Right lobe of liver (tissue), 6 donors: ENCODE measurements around the gene TRIM3. TPM values are rescaled to one million over a fixed set of nuclear protein-coding genes. Genes with fewer than 3 reads are reported as not detected.

Experiments
- ATAC-seq, 4 donors: fragments of 200-7000 bp; cut with Tn5 transposase; one replicate each; pipeline ENCODE4 v1.9.1; 2020; ENCODE audit warnings: mild to moderate bottlenecking in 4 of 4, moderate library complexity in 4 of 4
- DNase-seq, 3 donors: peaks; one replicate each; pipeline ENCODE4 v3.0.0-alpha.2; 2020
- H3K27ac ChIP-seq, 3 donors: fragments of 200-600 bp; one replicate each; pipeline ENCODE4 v1.8.0; 2022
- H3K27me3 ChIP-seq, 2 donors: fragments of 200-600 bp; one replicate each; pipeline ENCODE4 v1.8.0; 2022
- H3K36me3 ChIP-seq, 4 donors: fragments of 200-600 bp; sonication (generic) in 1 of 4; one replicate each; pipeline versions ENCODE4 v1.5.1 to v1.8.0; 2017 to 2022; ENCODE audit warnings: control low read depth in 1 of 4
- H3K4me1 ChIP-seq, 4 donors: fragments of 200-600 bp; sonication (generic) in 1 of 4; one replicate each; pipeline versions ENCODE4 v1.5.1 to v1.8.0; 2017 to 2022; ENCODE audit warnings: control low read depth in 1 of 4
- H3K4me3 ChIP-seq, 3 donors: fragments of 200-600 bp; one replicate each; pipeline ENCODE4 v1.8.0; 2022
- H3K9me3 ChIP-seq, 4 donors: fragments of 200-600 bp; sonication (generic) in 1 of 4; one replicate each; pipeline versions ENCODE4 v1.5.1 to v1.8.0; 2017 to 2022; ENCODE audit warnings: control low read depth in 1 of 4
- POLR2A ChIP-seq: fragments of 450-650 bp; IDR thresholded peaks from one replicate; pipeline ENCODE4 v1.6.1; 2017; ENCODE audit warnings: antibody characterized with exemption, mild to moderate bottlenecking
- WGBS: methylation state at CpG from one replicate; pipeline ENCODE4 v1.1.6; 2018; ENCODE audit warnings: low coverage, low lambda C conversion rate; ENCODE audit not compliant: insufficient coverage; ENCODE audit errors: missing lambda C conversion rate; 5-methylcytosine and 5-hydroxymethylcytosine counted together
- intact Hi-C, 2 donors: fragments of 100-400 bp; cut with DNase I; formaldehyde crosslinking; loops; one replicate each; pipeline versions ENCODE4 v1.11.2 to v1.14.1; 2022
- total RNA-seq, 6 experiments: library from RNA; depleted of rRNA in 2 of 6; stranded (reverse); fragments of >200 nt in 2 of 6; fragmentation: NEBNext Ultra II Directional in 3 of 6; extraction: Animal tissue kit (Norgen Biotek cat#: 25700) in 3 of 6; gene quantifications; one replicate each; pipeline versions ENCODE4 v1.1.0 to v1.2.4, GENCODE V29; 2016 to 2023
- TF ChIP-seq, protein P1 (sequence below), 4 donors: fragments of 200-600 bp in 3 of 4; fragments of 450-650 bp in 1 of 4; IDR thresholded peaks; one replicate each; pipeline versions ENCODE4 v1.5.1 to v1.8.0; 2016 to 2022; ENCODE audit warnings: antibody characterized with exemption in 4 of 4, mild to moderate bottlenecking in 2 of 4
- donor health status: DM: no; HTN: yes; CAD: no.
- donor health status: DM: no; HTN: no; CAD: no.
- donor health status: DM: no; HTN: no; CAD: no.
- donor health status: DM: no; HTN: yes; CAD: no.
- donor health status: DM: no; HTN: yes; CAD: no.

Gene TRIM3
- total RNA-seq, 6 experiments from 2014 or later, result 5.0 to 8.9 (median 6.7) TPM

DNA sequence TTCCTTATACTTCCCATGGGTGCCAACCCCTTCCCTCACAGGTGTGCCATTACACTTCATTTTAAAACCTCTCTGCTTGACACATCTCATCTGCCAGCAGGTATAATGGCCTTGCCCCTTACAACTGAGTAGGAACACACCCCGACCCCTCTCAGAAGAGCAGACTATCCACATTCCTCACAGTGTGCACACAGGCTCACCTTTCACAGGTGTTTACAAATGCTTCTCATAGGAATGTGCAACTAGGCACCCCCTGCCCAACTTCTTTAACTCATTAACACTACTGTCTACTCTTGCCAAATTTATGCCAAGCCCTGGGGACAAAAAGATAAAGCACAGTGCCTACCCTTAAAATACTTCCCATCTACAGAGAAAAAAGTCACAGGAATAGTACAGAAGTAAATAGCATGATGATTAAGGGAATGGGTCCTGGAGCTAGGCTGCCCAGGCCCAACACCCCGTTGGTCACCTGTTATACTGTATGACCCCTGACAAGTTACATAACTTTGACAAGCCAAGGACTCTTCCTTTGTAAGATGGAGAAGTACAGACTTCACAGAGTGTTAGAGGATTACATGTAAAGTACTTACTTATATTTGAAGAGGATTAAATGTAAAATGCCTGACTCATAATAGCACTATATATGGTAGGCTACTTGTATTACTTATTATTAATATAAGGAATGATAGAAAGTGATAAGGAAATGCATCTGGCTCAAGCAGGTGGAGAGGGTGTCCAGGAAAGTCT, 15.2 kb downstream of the TRIM3 start:
- H3K27me3 ChIP-seq, result no peaks in the 10 kb centered on the region
- no peak for DNase-seq
- H3K9me3 ChIP-seq, result no peaks in the 10 kb centered on the region
- H3K36me3 ChIP-seq, result peaks cover 0 to 14% (median 9%) of the 10 kb centered on the region in 4 donors
- intact Hi-C loops, result no loop called here
- no peaks in the 10 kb centered on the region for H3K4me1 ChIP-seq
- no peak overlapping the region for H3K27ac ChIP-seq
- WGBS, result 60% methylated on average over 1 of the region's 2 CpGs
- no peak for ATAC-seq
- TF ChIP-seq, protein P1, sequence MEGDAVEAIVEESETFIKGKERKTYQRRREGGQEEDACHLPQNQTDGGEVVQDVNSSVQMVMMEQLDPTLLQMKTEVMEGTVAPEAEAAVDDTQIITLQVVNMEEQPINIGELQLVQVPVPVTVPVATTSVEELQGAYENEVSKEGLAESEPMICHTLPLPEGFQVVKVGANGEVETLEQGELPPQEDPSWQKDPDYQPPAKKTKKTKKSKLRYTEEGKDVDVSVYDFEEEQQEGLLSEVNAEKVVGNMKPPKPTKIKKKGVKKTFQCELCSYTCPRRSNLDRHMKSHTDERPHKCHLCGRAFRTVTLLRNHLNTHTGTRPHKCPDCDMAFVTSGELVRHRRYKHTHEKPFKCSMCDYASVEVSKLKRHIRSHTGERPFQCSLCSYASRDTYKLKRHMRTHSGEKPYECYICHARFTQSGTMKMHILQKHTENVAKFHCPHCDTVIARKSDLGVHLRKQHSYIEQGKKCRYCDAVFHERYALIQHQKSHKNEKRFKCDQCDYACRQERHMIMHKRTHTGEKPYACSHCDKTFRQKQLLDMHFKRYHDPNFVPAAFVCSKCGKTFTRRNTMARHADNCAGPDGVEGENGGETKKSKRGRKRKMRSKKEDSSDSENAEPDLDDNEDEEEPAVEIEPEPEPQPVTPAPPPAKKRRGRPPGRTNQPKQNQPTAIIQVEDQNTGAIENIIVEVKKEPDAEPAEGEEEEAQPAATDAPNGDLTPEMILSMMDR (IDR thresholded peaks at IDR 0.05), result no peak
- TF ChIP-seq POLR2A, result no peak
- no peak overlapping the region for H3K4me3 ChIP-seq

DNA sequence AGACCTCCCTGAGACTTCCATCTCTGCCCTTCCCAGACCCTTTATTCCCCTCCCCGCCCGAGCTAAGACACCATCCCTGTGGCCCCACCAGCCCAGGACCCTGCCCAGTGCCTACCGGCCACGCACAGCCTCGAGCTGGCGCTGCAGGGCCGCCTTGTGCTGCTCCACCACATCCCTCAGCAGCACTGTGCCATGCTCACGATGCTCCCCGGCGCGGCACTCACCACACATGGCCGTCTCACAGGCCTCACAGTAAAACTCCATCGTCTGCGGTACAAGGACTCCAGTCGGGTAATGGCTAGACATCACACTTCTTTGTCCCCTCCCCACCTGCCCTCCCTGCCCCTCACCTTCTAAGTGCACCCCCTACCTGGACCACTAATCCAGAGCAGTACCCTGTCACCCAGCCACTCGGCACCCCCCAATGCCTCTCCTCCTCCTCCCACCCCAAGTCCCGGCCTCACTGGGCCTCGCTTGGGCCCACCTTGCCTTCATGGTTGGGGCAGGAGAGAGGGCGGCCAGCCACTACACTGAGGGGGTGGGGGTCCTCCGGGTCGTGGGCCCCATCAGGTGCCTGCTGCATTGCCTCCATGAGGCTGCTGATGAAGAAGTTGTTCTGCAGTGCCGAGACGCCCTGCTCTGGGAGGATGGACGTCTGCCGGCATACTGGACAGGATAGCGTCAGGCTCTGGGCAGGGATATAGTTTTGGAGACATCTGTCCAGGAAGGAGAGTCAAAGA, 16.0 kb downstream of the TRIM3 start:
- TF ChIP-seq POLR2A, result no peak
- TF ChIP-seq, protein P1 (IDR thresholded peaks at IDR 0.05), result no peak
- WGBS, result 89% methylated on average over 20 of the region's 26 CpGs
- Histone ChIP-seq H3K27ac (no peak overlapping the region), H3K4me1 (no peaks in the 10 kb centered on the region), H3K27me3 (no peaks in the 10 kb centered on the region), H3K9me3 (no peaks in the 10 kb centered on the region), H3K4me3 (no peak overlapping the region), H3K36me3 (peaks cover 0 to 14% (median 9%) of the 10 kb centered on the region in 4 donors)
- intact Hi-C loops, result no loop called here
- ATAC-seq, result no peak
- no peak for DNase-seq

GRCh38 chr11:6456361-6457073, 17.2 kb downstream of the TRIM3 start:
- TF ChIP-seq, protein P1 (IDR thresholded peaks at IDR 0.05), result no peak
- TF ChIP-seq POLR2A, result no peak
- intact Hi-C loops, result no loop called here
- no peak overlapping the region for H3K27ac ChIP-seq
- DNase-seq, result no peak
- no peaks in the 10 kb centered on the region for H3K9me3 ChIP-seq
- WGBS, result 100% methylated on average over 10 of the region's 56 CpGs
- H3K27me3 ChIP-seq, result no peaks in the 10 kb centered on the region
- H3K4me3 ChIP-seq, result no peak overlapping the region
- no peaks in the 10 kb centered on the region for H3K4me1 ChIP-seq
- H3K36me3 ChIP-seq, result peaks cover 0 to 16% (median 11%) of the 10 kb centered on the region in 4 donors
- peak in 1 of 4 donors; percentile 10 for ATAC-seq

GRCh38 chr11:6455070-6455469, 18.7 kb downstream of the TRIM3 start:
- DNase-seq (no peak), ATAC-seq (no peak)
- no peak overlapping the region for H3K27ac ChIP-seq
- intact Hi-C loops, result no loop called here
- WGBS, result 83% methylated on average over 2 of the region's 2 CpGs
- peaks cover 0 to 28% (median 15%) of the 10 kb centered on the region in 4 donors for H3K36me3 ChIP-seq
- no peaks in the 10 kb centered on the region for H3K9me3 ChIP-seq
- H3K27me3 ChIP-seq, result no peaks in the 10 kb centered on the region
- no peak overlapping the region for H3K4me3 ChIP-seq
- H3K4me1 ChIP-seq, result no peaks in the 10 kb centered on the region
- TF ChIP-seq POLR2A, result no peak
- TF ChIP-seq, protein P1 (IDR thresholded peaks at IDR 0.05), result no peak
